KMS-11 (cell line): ENCODE measurements around the gene ITGAD.

Experiments used
- H2AFZ ChIP-seq: fragments of 200-600 bp; sonication (generic); 2 replicates; pipeline ENCODE4 v1.6.1; 2016; ENCODE audit warnings: antibody characterized with exemption, mixed run types, low read depth
- H3K27ac ChIP-seq: fragments of 200-600 bp; sonication (generic); 2 replicates; pipeline ENCODE4 v1.6.1; 2016; ENCODE audit warnings: mild to moderate bottlenecking, mixed run types
- H3K27me3 ChIP-seq: fragments of 200-600 bp; sonication (generic); 2 replicates; pipeline ENCODE4 v1.6.1; 2017; ENCODE audit warnings: mild to moderate bottlenecking, low read depth, mixed run types, moderate library complexity; ENCODE audit not compliant: insufficient read depth
- H3K36me3 ChIP-seq: fragments of 200-600 bp; sonication (generic); 2 replicates; pipeline ENCODE4 v1.6.1; 2017; ENCODE audit warnings: mild to moderate bottlenecking, mixed run types; ENCODE audit not compliant: insufficient read depth
- H3K4me1 ChIP-seq: fragments of 200-600 bp; sonication (generic); 2 replicates; pipeline ENCODE4 v1.6.1; 2016; ENCODE audit warnings: mild to moderate bottlenecking, low read depth, mixed run types; ENCODE audit not compliant: poor library complexity, severe bottlenecking
- H3K4me2 ChIP-seq: fragments of 200-600 bp; sonication (generic); 2 replicates; pipeline ENCODE4 v1.7.0; 2016; ENCODE audit warnings: mild to moderate bottlenecking, mixed run types
- H3K4me3 ChIP-seq: fragments of 200-600 bp; sonication (generic); IDR thresholded peaks from 2 replicates; pipeline ENCODE4 v1.6.1; 2017; ENCODE audit warnings: low read depth, low read length, mixed read lengths; ENCODE audit not compliant: insufficient read depth
- H3K79me2 ChIP-seq: fragments of 200-600 bp; sonication (generic); 2 replicates; pipeline ENCODE4 v1.6.1; 2016; ENCODE audit warnings: low read depth, mixed run types; ENCODE audit not compliant: insufficient read depth
- H3K9ac ChIP-seq: fragments of 200-600 bp; sonication (generic); 2 replicates; pipeline ENCODE4 v1.6.1; 2016; ENCODE audit warnings: mild to moderate bottlenecking, mixed run types
- H4K20me1 ChIP-seq: fragments of 200-600 bp; sonication (generic); 2 replicates; pipeline ENCODE4 v1.6.1; 2016; ENCODE audit warnings: mild to moderate bottlenecking, mixed run types; ENCODE audit not compliant: insufficient read depth
- TF ChIP-seq, protein P1 (sequence below): fragments of 200-600 bp; sonication (generic); conservative IDR thresholded peaks from 2 replicates; pipeline ENCODE4 v1.6.1; 2017; ENCODE audit warnings: low read depth, mild to moderate bottlenecking, antibody characterized with exemption, low read length, moderate library complexity, mixed read lengths

The ITGAD gene

DNA sequence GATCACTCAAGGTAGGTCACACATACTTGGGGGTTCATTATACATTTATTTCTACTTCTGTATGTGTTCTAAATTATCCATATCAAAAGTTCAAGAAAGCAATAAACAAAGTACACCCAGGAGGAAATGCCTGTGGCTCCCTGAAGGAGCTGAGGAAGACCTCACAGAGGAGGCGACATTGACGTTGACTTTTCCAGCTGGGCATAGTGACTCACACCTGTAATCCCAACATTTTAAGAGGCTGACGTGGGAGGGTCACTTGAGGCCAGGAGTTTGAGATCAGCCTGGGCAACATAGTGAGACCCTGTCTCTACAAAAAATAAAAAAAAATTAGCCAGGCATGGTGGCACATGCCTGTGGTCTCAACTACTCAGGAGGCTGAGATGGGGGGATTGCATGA, 16.3 kb downstream of the ITGAD start:
- Histone ChIP-seq H3K4me3 (no peak overlapping the region), H4K20me1 (no peaks in the 10 kb centered on the region), H3K27me3 (no peaks in the 10 kb centered on the region), H3K27ac (no peak overlapping the region), H3K4me1 (no peaks in the 10 kb centered on the region), H3K9ac (no peak overlapping the region), H3K36me3 (no peaks in the 10 kb centered on the region), H2AFZ (no peak overlapping the region), H3K4me2 (no peak overlapping the region), H3K79me2 (no peaks in the 10 kb centered on the region)
- TF ChIP-seq, protein P1, sequence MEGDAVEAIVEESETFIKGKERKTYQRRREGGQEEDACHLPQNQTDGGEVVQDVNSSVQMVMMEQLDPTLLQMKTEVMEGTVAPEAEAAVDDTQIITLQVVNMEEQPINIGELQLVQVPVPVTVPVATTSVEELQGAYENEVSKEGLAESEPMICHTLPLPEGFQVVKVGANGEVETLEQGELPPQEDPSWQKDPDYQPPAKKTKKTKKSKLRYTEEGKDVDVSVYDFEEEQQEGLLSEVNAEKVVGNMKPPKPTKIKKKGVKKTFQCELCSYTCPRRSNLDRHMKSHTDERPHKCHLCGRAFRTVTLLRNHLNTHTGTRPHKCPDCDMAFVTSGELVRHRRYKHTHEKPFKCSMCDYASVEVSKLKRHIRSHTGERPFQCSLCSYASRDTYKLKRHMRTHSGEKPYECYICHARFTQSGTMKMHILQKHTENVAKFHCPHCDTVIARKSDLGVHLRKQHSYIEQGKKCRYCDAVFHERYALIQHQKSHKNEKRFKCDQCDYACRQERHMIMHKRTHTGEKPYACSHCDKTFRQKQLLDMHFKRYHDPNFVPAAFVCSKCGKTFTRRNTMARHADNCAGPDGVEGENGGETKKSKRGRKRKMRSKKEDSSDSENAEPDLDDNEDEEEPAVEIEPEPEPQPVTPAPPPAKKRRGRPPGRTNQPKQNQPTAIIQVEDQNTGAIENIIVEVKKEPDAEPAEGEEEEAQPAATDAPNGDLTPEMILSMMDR, result no peak

- TF ChIP-seq, protein P1, result no peak
- Histone ChIP-seq H3K4me2 (no peak overlapping the region), H3K27me3 (no peaks in the 10 kb centered on the region), H3K79me2 (no peaks in the 10 kb centered on the region), H3K9ac (no peak overlapping the region), H3K36me3 (no peaks in the 10 kb centered on the region), H3K4me3 (no peak overlapping the region), H2AFZ (no peak overlapping the region), H4K20me1 (no peaks in the 10 kb centered on the region), H3K27ac (no peak overlapping the region), H3K4me1 (no peaks in the 10 kb centered on the region)
Observed at GRCh38 chr16:31410082-31410481, 16.9 kb downstream of the ITGAD start.

GRCh38 chr16:31411024-31411844, 18.1 kb downstream of the ITGAD start:
- H4K20me1 ChIP-seq, result no peaks in the 10 kb centered on the region
- TF ChIP-seq, protein P1, result no peak
- no peak overlapping the region for H2AFZ ChIP-seq
- H3K4me2 ChIP-seq, result no peak overlapping the region
- H3K27me3 ChIP-seq, result no peaks in the 10 kb centered on the region
- H3K36me3 ChIP-seq, result no peaks in the 10 kb centered on the region
- H3K4me1 ChIP-seq, result no peaks in the 10 kb centered on the region
- H3K4me3 ChIP-seq, result no peak overlapping the region
- H3K9ac ChIP-seq, result no peak overlapping the region
- H3K27ac ChIP-seq, result no peak overlapping the region
- H3K79me2 ChIP-seq, result no peaks in the 10 kb centered on the region

GRCh38 chr16:31412750-31413149, 19.6 kb downstream of the ITGAD start:
- Histone ChIP-seq H3K4me3 (no peak overlapping the region), H2AFZ (no peak overlapping the region), H3K4me1 (no peaks in the 10 kb centered on the region), H3K27ac (no peak overlapping the region), H4K20me1 (no peaks in the 10 kb centered on the region), H3K36me3 (no peaks in the 10 kb centered on the region), H3K27me3 (no peaks in the 10 kb centered on the region), H3K9ac (no peak overlapping the region), H3K79me2 (no peaks in the 10 kb centered on the region), H3K4me2 (no peak overlapping the region)
- TF ChIP-seq, protein P1, result no peak
